HCT116 (cell line): ENCODE results near the gene RPS6KL1.

Source experiments
- EZH2 ChIP-seq: fragments of 200-600 bp; sonication (generic); IDR thresholded peaks from 2 replicates; pipeline ENCODE4 v1.6.1; 2017; ENCODE audit warnings: antibody characterized with exemption, mixed run types
- POLR2A ChIP-seq: IDR thresholded peaks from 2 replicates; pipeline ENCODE4 v1.7.0; 2011; ENCODE audit warnings: borderline replicate concordance; ENCODE audit not compliant: insufficient read depth, insufficient read length; ENCODE audit errors: extremely low read depth
- TF ChIP-seq, protein P1 (sequence below), 3 experiments: fragments of 200-600 bp in 1 of 3; sonication (generic) in 1 of 3; IDR thresholded peaks in 2 of 3; conservative IDR thresholded peaks in 1 of 3; 2 replicates each; pipeline ENCODE4 v1.5.1; 2012 to 2017; ENCODE audit warnings: low read depth in 2 of 3, low read length in 2 of 3, antibody characterized with exemption in 1 of 3, borderline replicate concordance in 1 of 3, control low read depth in 1 of 3, mild to moderate bottlenecking in 1 of 3, mixed read lengths in 1 of 3, mixed run types in 1 of 3, moderate library complexity in 1 of 3; ENCODE audit not compliant: insufficient read depth in 1 of 3

DNA sequence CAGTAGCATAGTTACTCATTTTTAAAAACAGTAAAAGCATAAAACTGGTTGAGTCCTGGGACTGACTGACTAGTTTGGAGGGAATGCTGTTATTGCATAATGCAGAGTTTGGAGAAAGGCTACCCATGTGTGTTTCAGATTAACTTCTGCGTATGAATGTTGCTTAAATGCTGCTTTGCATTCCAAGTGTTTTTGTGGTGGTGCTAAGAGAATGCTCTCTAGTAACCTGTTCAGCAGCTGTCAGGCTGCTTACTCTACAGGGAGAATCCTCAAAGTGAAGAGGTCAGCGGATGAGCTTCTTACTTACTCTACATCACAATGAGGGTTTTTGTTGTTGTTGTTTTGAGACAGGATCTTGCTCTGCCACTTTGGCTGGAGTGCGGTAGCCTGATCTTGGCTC is 37.1 kb downstream of the RPS6KL1 start:
- TF ChIP-seq, protein P1, sequence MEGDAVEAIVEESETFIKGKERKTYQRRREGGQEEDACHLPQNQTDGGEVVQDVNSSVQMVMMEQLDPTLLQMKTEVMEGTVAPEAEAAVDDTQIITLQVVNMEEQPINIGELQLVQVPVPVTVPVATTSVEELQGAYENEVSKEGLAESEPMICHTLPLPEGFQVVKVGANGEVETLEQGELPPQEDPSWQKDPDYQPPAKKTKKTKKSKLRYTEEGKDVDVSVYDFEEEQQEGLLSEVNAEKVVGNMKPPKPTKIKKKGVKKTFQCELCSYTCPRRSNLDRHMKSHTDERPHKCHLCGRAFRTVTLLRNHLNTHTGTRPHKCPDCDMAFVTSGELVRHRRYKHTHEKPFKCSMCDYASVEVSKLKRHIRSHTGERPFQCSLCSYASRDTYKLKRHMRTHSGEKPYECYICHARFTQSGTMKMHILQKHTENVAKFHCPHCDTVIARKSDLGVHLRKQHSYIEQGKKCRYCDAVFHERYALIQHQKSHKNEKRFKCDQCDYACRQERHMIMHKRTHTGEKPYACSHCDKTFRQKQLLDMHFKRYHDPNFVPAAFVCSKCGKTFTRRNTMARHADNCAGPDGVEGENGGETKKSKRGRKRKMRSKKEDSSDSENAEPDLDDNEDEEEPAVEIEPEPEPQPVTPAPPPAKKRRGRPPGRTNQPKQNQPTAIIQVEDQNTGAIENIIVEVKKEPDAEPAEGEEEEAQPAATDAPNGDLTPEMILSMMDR (IDR thresholded peaks at IDR 0.05 in 2 of 3, conservative IDR thresholded peaks at IDR 0.05 in 1 of 3; ENCODE audit: borderline replicate concordance in 1 of 3, insufficient read depth in 1 of 3, low read depth in 2 of 3, low read length in 2 of 3), result no peak
- no peak for TF ChIP-seq POLR2A
- TF ChIP-seq EZH2, result no peak
